ENCODE measurements around the gene UQCRC2.
"Not testable (repeated sequence)": the region's sequence is repeated elsewhere in the genome, so short reads cannot be mapped to it uniquely, and the experiment has no call there.

The UQCRC2 gene

DNA sequence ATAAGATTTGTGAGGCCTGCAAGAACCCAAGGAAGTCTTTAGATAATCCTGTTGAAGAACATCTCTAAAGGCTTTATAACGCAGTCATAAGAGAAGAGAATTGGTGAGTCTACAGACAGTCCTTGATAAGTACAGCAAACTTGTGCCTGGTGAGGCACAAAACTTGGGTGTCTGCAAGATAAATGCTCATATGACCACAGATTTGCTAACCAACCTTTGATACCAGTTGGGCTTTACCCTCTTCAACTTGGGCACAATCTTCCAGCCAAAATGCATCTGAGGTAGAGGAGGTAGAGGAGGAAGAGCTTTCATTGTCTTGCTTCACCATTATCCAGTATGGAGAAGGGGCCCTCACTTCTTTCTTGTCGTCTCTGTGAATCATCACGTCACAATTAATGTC lies 30.9 kb downstream of the UQCRC2 start:
- no peak for DNase-seq

DNA sequence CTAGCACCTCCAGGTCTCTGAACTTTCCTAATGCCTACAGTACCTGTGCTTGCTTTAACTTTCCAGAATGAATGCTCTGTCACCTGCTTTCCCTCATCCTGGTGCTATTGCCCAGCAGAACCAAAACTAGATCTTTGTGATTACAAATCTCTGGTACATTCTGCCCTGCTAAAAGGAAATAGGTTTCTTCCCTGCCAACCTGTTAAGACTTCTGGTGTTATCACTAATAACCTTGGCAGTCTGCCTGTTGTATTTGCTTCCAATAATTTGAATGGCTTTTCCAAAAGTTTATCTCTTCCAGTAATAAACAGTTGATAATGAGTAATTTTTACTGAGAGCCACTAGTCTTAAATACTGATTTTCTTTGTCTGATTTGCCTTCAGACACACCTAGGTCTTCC lies 32.4 kb downstream of the UQCRC2 start:
- no peak for DNase-seq

DNA sequence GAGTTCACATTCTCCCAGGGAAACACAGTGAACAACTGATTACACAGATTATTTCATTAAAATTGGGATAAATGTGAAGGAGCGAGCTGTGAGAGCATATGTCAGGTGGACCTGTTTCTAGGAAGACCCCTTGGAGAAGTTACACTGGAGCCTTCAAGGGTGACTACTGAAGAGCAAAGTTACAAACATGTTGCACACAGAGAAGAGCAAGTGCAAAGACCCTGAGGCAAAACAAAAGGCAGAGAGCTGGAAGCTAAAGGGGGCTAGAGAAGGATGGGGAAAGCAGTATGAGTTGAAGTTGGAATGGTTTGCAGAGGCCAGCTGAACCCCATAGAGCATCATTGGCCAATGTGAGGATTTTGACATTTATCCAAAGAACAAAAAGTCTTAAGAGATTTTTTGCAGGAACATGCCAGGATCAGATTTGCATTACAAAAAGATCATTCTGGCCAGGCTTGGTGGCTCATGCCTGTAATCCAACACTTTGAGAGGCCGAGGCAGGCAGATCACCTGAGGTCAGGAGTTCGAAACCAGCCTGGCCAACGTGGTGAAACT lies 33.6 kb downstream of the UQCRC2 start:
- DNase-seq = no peak

DNA sequence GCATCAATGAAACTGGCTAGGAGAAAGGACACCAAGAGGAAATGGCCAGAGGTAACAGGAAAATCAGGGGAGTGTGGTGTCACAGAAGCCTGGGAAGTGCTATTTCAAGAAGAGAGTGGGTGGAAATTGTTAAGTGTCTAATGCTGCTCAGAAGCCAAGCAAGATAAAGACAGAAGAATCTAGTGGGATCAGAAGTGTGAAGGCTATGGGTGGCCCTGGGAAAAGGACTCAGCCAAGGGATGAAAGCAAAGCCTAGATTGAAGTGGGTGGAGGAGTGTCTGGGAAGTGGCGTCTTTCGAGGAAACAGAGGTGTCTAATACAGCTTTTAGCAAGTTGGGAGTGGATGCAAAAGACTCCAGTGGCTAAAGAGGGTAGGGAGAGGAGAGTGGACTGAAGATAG lies 34.3 kb downstream of the UQCRC2 start:
- DNase-seq = no peak

DNA sequence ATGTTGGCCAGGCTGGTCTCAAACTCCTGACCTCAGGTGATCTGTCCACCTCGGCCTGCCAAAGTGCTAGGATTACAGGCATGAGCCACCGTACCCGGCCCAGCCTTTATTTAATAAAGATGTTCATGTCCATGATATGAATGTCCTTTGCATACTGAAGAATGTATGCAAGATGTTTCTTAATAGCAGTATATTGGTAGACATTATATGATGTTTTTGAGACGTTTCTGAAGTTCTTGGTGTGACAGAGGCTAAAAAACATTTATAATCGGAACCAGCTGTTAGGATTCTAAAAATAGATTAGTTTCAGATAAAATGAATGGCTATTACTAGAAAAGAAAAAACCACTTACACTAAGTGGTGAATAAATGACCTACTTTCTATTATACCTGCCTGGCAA lies 36.0 kb downstream of the UQCRC2 start:
- DNase-seq = no peak

DNA sequence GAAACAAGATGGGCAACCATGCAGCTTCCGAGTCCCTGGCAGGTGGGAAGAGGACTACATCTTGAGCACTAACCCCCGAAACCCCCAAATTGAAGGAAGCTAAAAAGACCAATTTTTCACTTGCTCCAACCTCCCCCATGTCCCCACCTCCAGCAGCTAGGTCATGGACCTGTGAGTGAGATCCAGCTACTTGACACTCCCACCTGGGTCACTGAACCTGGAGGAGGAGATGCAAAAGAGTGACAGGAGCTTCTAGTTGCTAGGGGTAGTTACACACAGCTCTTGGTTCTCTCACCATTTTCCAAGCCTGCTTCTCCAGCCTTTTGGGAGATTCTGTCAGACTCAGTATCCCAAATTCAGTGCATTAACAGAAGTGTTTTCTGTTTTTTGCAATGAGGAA lies 36.6 kb downstream of the UQCRC2 start:
- no peak for DNase-seq

DNA sequence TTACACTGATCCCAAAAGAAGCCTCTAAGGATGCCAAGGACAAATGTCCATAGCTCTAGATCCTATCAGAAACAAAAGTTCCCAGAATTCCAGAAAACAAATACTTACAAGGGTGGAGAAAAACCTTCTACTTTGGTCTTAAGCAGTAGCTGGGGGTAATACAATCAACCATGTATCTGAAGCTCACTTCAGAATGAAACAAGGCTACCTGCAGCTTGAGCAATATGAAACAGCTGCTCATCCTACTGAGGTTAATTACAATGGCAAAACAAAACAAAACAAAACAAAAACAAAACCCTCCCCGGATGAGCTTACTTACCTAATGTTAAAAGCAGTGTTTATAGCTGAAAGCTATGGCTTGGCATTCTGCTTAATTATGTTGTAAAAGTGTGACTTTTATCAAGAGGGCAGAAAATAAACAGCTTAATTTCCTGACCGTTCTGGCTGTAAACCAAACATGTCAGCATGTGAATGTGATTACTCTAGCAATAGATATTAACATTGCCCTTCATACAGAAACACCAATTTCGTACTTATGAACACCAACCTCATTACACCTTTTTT lies 37.3 kb downstream of the UQCRC2 start:
- DNase-seq = peak; percentile 6

DNA sequence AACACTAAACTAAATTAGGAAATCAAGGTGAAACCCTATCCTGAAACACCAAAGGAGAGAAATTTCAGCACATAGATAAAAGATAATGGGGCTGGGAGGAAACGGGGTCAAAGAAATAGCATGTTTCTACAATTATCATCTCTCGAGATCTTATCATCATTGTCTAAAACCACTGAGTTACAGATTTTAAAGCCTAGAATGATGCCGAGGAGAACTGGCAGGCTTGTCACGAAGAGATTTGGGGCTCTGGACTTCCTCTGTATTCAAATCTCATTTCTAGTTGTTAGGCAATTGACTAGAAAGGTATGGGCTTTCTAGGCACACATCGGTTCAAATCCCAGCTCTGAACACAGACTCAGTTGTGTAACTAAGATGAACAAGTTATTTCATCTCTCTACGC lies 38.5 kb downstream of the UQCRC2 start:
- DNase-seq = no peak

DNA sequence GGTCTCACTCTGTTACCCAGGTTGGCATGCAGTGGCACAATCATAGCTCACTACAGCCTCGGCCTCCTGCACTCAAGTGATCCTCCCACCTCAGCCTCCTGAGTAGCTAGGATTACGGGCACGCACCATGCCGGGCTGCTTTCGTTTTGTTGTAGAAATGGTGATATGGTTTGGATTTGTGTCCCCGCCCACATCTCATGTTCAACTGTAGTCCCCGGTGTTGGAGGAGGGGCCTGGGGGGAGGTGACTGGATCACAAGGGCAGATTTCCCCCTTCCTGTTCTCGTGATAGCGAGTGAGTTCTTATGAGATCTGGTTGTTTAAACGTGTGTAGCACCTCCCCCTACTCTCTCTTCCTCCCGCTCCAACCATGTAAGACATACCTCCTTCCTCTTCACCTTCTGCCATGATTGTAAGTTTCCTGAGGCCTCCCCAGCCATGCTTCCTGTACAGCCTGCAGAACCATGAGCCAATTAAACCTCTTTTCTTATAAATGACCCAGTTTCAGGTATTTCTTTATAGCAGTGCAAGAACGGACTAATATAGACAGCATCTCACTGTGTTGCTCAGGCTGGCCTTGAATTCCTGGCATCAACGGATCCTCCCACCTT lies 41.8 kb downstream of the UQCRC2 start:
- DNase-seq = no peak

GRCh38 chr16:21996923-21997696 lies 43.9 kb downstream of the UQCRC2 start:
- DNase-seq = no peak

DNA sequence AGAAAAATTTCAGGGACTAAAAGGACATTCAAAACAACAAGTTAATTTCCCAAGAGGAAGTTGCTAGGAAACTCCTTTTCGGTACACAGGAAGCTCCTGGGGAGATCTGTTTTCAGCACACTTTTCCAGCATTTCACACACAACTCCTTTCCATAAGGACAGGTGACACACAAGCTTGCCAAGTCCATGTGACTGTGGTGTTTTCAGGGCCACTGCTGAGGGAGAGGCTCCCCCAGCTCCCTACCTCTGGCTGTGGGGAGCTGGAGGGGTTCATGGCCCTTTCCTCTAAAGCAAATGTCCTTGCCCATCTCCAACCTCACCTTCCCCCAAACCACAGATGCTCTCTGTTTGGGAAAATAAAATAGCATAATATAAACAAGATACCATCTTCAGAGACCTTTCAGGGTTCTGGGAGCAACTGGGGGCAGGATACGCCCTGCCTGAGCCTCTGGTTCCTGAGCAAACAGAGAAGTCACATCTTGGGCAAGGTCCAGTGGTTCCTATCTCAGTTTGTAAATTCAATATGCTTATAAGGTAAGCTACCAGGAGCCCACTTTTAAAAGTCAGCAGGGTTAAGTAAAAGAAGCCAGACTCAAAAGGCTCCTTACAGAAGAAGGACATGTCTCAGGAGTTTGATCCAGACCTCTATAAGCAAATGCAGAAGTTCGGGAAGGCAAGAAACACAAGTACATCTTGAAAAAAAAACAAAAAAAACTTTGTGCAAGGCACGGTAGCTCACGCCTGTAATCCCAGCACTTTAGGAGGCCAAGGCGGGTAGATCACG lies 44.7 kb downstream of the UQCRC2 start:
- DNase-seq = no peak

DNA sequence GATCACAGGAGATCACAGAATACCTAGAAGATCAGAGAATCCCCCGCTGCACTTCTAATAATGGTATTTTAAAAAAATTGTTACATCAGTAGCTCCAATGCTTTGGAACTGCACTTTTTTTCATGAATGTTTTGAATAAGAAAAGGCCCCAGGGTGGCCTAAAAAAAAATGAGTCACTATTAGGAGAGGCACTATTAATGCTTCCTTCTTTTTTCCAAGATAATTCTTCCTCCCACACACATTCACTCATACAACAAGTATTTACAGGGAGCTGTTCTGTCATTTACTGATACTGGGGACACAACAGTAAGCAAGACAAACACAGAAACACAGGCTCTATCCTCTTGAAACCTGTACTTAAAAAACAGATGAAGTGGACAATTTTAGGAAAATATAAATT lies 48.4 kb downstream of the UQCRC2 start:
- DNase-seq = no peak

DNA sequence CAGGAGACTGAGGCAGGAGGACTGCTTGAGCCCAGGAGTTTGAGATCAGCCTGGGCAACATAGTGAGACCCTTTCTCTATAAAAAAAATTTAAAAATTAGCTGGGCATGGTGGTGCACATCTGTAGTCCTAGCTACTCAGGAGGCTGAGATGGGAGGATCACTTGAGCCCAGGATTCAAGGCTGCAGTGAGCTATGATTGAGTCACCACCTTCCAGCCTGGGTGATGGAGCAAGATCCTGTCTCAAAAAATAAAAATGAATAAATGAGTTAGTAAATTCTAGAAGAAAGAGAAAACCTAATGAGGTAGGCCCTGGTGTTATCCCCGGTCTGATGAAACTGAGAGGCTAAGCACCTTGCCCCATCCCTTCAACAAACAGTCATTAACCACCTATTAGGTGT lies 48.9 kb downstream of the UQCRC2 start:
- not testable (repeated sequence) for DNase-seq

DNA sequence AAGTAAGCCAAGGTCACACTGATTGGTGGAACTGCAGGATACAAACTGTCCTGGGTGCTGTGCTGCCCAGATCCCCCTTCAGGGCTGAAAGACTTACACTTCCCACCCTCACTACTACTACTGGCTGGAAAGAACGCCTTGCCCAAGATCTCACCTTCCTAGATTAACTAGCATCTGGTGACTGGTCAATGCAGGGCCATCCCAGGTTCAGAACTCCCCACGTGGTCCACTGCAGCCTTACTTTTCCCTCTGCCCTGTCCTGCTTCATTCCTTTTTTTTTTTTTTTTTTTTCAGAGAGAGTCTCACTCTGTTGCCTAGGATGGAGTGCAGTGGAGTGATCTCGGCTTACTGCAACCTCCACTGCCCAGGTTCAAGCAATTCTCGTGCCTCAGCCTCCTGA lies 50.0 kb downstream of the UQCRC2 start:
- no peak for DNase-seq

DNA sequence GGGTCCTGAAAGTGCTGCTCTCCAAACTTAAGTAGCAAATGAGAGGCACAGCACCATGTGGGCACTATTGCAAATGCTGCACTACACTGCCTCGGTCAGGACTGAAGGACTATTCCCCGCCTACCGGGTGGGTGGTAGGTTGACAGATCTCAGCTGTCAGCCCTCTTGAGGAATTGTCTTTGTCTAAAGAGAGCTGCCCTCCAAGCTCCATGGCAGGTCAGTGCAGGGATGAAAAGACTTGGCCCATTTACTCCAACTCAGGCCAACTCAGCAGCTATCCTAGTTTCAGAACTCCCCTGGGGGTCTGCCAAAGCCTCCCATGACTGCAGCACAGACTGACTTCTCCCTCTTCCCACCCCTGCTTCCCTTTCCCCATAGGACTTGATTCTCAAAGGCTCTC lies 51.2 kb downstream of the UQCRC2 start:
- DNase-seq = no peak

GRCh38 chr16:22005746-22006145 lies 52.6 kb downstream of the UQCRC2 start:
- no peak for DNase-seq

DNA sequence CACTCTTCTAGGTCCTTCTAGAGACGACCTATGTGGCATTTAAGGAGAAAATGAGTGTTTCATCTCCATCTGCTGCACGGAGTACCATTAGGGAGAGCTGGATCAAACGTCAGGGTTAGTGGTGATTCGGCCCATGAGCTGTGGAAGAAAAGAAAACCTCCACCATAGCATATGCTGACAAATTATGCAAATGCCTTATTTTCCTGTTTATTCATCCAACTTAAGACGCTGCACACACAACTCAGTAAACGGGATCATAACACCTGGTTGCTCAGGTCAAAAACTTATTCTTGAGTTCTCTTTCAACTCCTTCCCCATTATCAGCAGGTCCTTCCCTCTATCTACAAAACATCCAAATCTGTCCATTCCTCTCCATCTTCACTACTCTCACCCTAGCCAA lies 53.5 kb downstream of the UQCRC2 start:
- DNase-seq = no peak

GRCh38 chr16:22007159-22007508 lies 54.0 kb downstream of the UQCRC2 start:
- DNase-seq = peak; percentile 45

- DNase-seq = peak; percentile 56
These were observed 54.5 kb downstream of the UQCRC2 start, which contains the start of gene MOSMO for GRCh38 chr16:22007509-22008214. MOSMO (plus strand) TSS chr16:22008111; CDS start chr16:22008302, 191 bp downstream.

DNA sequence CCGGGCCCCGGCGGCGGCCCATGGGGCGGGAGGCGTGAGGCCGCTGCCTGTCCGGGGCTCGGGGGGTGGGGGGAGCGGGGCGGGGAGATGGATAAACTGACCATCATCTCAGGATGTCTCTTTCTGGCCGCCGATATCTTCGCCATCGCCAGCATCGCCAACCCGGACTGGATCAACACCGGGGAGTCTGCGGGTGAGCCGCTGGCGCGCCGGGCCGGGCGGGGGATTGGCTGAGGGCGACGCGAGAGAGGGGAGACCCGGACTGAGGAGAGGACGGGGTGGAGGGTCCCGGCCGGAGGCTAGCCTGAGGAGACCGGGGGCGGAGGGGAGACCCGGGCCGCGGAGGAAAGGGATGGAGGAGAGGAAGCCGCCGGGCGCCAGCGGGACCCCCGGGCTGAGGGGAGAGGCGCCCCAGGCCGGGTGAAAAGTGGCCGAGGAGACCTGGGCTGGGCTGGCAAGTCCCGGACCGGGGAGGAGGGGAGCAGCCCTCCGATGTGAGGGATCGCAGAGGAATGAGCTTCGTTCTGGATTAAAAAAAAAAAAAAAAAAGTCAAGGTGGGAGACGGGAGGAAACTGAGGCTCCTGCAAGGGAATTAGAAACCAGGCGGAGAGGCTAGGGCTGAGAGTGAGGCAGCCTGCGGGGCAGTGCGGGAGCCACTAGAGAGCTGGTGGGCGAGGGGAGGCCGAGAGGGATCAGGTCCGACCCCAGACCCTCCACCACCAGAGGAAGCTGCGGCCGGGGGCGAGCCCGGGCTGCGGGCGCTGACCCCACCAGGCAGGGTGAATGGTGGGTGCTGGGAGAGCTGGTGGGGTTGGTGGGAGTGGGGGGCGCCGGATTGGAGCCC lies 55.3 kb downstream of the UQCRC2 start:
- DNase-seq = no peak

DNA sequence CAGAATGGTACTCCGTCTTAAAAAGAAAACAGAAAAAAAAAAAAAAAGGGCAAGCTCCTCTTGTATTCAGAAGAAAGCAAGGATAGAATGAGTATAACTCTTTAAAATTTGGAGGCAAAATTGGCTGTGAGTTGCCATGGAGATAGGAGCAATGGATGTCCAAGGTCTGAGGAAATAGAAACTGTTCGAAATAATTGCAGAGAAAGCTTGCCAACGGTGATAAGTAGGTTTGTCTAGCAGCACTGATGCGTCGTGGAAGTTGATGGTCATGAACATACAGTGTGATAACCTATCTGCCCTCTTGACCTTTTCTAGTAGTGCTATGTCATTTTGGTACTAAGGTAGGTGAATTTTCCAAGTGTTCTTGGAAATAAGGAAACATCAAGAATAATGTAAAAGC lies 57.7 kb downstream of the UQCRC2 start:
- no peak for DNase-seq

DNA sequence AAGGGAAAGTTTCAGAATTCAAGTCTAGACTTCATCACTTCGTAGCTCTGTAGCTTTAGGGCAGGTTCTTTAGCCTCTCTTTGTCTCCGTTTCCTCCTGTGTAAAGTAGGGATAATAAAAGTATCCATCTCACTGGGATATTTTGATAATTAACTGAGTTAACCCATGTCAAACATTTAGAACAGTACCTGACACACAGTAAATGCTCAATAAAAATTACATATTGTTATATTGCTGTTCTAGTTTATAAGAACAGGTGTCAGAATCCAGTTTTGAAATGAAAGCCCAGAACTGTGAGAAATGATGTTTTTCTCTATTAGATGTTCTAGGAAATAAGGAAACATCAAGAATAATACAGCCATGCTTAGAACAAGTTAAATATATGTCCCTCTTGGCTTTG lies 59.1 kb downstream of the UQCRC2 start:
- DNase-seq = no peak

All from NCI-H2171 treated with DMSO at 0.1 percent for 48 hours (cell line).